GM03348 (cell line): ENCODE measurements around the gene PPP6R3.
A peak's percentile ranks its signal among the peaks of the same experiment; 100 is the strongest.
"Not testable (repeated sequence)": the region's sequence is repeated elsewhere in the genome, so short reads cannot be mapped to it uniquely, and the experiment has no call there.

Source experiments
- DNase-seq: peaks from one replicate; pipeline ENCODE4 v3.0.0; 2012; ENCODE audit warnings: low spot score

Gene PPP6R3

DNA sequence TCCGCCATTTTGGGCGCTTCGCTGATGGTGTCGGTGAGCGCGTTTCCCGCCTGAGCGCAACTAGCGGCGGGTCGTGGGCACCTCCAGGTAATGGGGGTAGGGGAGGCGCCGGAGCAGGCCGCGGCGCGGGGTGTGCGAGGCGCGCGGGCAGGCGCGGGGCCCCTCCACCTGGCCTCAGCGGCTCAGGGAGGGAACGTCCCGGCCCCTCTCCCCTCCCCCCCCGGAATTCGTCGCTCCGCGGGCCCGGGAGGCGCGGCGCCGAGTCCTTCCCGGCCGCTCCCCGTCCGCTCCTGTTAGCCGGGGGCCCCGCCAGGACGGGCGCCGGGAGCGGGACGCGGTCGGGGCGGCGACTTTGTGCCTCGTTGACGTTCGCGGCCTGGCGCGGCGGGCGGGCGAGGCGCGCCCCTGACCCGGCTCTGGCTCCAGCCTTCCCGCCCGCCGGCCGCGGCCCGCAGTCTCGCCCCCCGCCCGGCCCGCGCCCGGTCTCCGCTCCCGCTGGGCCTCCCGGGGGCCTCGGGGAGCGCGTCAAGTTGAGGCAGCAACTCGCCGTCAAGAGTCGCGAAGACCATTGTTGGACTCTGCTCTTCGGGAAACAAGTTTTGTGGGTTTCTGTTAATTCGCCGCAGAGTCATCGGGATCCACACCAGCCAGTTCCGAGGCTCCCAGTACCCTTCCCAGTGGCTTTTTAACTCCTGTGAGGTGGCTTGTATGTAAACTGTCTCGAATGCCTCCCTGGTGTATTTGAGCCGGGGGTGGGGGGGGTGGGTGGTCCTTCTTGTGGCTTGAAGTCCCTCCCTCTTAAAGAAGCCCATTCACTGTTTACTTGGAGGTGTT is at the start of gene PPP6R3:
PPP6R3 (plus strand) TSS at position 12 of the 834 bp plus-strand sequence. CDS start 76,913 bp downstream, outside the sequence.
- DNase-seq: peak; percentile 85

DNA sequence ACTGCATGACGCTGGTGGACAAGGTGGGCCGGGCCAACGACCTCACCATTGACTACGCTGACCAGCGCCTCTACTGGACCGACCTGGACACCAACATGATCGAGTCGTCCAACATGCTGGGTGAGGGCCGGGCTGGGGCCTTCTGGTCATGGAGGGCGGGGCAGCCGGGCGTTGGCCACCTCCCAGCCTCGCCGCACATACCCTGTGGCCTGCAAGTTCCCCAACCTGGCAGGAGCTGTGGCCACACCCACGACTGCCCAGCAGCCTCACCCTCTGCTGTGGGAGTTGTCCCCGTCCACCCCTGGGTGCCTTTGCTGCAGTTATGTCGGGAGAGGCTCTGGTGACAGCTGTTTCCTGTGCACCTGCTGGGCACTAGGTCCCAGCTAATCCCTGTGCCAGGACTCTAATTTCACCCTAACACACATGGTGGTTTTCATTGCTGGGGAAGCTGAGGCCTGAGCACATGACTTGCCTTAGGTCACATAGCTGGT is 49.0 kb upstream of the PPP6R3 start:
- DNase-seq: no peak

GRCh38 chr11:68412593-68413475 is 47.7 kb upstream of the PPP6R3 start:
- peak; percentile 80 for DNase-seq

DNA sequence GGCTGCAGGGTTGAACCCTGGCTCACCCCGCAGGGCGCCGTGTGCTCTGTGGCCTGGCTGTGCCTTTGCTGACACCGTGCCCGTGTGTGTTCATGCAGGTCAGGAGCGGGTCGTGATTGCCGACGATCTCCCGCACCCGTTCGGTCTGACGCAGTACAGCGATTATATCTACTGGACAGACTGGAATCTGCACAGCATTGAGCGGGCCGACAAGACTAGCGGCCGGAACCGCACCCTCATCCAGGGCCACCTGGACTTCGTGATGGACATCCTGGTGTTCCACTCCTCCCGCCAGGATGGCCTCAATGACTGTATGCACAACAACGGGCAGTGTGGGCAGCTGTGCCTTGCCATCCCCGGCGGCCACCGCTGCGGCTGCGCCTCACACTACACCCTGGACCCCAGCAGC is 47.0 kb upstream of the PPP6R3 start:
- DNase-seq: no peak

GRCh38 chr11:68414496-68415221 is 45.9 kb upstream of the PPP6R3 start:
- DNase-seq: no peak

DNA sequence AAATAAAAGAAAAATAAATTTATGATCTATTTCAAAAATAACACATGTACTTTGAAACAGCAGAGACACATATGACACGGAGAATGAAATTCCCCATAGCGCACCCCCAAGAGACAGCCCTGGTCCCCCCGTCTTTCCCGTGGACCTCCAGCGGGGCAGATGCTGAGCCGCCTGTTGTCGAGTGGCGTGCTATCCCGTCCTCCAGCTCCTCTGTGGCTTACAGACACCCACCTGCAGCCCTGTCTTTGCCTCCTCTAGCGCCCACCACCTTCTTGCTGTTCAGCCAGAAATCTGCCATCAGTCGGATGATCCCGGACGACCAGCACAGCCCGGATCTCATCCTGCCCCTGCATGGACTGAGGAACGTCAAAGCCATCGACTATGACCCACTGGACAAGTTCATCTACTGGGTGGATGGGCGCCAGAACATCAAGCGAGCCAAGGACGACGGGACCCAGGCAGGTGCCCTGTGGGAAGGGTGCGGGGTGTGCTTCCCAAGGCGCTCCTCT is 44.4 kb upstream of the PPP6R3 start:
- no peak for DNase-seq

DNA sequence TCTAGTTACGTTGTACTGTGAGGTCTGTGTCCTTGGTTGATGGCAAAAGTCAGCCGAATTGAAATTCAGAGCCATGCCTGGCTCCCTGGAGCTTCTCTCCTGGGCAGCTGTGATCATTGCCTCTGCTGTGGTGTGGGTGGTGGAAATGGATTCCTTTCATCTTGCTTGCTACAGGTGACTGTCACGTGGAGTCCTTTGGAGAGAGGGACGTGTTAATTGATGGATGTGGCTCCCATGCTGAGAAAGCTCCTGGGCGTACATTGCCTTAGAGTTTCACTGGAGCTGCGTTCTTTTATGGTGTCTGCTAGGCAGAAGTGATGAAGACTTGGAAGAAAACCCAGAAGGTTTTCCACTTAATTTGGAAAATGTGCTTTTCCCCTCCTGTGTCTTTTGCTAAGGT is 41.9 kb upstream of the PPP6R3 start:
- no peak for DNase-seq

GRCh38 chr11:68420171-68420570 is 40.4 kb upstream of the PPP6R3 start:
- DNase-seq: no peak

GRCh38 chr11:68423481-68423880 is 37.1 kb upstream of the PPP6R3 start:
- DNase-seq: no peak

- DNase-seq: no peak
These were observed 36.4 kb upstream of the PPP6R3 start for GRCh38 chr11:68424101-68424632.

DNA sequence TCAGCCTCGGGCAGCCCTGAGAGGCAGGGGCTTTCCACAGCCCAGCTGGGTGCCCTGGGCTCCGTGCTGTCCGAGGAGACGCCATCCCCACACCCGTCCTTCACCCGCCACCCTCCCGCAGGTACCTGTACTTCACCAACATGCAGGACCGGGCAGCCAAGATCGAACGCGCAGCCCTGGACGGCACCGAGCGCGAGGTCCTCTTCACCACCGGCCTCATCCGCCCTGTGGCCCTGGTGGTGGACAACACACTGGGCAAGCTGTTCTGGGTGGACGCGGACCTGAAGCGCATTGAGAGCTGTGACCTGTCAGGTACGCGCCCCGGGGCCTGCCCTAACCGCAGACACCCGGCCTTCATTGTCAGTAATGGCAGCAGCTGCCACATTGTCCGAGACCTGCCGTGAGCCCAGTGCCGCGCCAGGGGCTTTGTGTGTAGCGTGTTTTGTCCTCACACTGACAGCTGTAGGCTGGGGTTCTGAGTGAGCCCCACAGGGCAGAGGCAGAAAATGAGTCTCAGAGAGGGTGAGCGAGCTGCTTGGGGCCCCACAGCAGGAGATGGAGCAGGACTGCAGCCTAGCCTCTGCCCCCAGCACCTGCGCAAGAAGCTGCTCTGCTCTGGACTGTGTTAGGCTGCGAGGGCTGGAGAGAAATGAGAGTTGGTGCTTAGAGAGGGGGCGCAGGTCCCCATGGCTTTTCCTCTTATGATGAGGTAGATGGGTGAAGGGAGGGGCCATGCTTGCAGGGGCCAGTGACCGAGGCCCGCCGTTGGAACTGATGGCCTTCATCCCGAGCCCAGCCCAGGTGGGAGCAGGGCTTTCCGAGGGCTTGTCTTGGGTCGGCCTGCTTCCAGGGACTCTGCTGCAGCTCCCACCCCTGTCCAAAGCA is 35.3 kb upstream of the PPP6R3 start:
- no peak for DNase-seq

GRCh38 chr11:68425866-68426380 is 34.6 kb upstream of the PPP6R3 start:
- DNase-seq: no peak

GRCh38 chr11:68429661-68430060 is 30.9 kb upstream of the PPP6R3 start:
- no peak for DNase-seq

- no peak for DNase-seq
These were observed 30.2 kb upstream of the PPP6R3 start for GRCh38 chr11:68430384-68430783.

- DNase-seq: no peak
These were observed 29.8 kb upstream of the PPP6R3 start for GRCh38 chr11:68430801-68431200.

DNA sequence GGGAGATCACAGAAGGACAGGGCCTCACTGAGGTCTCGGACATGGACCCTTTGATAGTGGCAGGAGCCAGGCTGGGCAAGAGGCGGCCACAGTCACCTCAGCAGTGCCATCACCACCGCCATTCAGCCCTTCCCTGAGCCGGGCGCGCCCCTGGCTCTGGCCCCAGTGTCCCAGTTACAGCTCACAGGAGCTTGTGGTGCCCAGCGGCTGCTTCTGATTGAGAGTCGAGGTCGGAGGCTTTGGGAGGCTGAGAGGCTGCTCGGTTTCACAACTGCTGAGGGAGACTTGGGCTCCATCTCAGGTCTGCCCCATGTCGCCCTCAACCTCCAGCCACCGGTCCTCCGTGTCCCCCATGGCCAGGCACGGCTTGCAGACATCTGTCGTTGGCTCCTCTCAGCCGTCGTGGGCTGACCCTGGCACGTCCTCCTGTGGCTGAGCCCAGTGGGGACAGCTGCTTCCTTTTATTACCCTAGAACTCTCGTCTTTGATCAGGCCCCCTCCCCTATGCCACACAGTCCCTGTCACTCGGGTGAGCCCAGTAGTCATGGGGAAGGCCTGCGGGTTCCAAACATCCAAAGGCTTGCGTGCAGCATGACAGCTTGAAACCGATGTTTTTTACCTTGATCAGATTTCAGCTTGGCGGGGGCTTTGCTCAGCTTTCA is 28.4 kb upstream of the PPP6R3 start:
- DNase-seq: no peak

DNA sequence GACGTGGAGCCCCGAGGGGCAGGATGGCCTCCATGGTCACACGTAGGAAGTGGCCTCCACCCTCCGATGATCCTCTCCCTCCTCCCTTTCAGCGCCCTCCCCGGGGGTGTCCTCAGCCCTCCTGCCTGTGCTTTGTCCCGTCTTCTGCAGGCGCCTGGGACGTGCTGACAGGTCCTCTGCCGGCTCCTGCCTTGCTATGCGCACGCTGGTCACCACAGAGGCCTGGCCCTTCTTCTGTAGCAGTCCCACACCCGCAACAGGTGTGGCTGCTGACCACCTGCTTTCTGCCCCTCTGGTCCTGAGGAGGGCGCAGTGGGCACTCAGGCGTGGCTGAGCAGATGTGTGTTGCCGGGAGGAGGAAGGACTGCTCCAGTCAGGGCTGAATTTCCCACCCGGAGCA is 27.7 kb upstream of the PPP6R3 start:
- no peak for DNase-seq

- DNase-seq: no peak
These were observed 27.0 kb upstream of the PPP6R3 start for GRCh38 chr11:68433541-68433940.

DNA sequence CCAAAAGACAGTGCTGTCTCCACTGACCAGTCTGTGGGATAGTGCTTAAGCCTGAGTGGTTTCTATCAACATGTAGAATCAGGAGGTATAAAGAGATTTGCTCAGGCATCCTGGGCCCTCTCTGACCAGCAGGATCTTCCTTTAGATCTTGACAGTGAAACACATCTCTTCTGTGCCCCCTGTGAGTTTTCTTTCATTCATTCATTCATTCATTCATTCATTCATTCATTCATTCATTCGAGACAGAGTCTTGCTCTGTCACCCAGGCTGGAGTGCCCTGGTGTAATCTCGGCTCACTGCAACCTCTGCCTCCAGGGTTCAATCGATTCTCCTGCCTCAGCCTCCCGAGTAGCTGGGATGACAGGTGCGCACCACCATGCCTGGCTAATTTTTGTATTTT is 26.4 kb upstream of the PPP6R3 start:
- not testable (repeated sequence) for DNase-seq
